Activated CD8-positive, alpha-beta memory T cell treated with anti-CD3 and anti-CD28 coated beads, Interleukin-2, amount 50 U/mL, for 24 hours (primary cell): ENCODE data around the gene PEX5L.

Experiments used
- DNase-seq: peaks from one replicate; pipeline ENCODE4 v3.0.0-alpha.2; 2020; ENCODE audit errors: extremely low read depth

PEX5L gene

DNA sequence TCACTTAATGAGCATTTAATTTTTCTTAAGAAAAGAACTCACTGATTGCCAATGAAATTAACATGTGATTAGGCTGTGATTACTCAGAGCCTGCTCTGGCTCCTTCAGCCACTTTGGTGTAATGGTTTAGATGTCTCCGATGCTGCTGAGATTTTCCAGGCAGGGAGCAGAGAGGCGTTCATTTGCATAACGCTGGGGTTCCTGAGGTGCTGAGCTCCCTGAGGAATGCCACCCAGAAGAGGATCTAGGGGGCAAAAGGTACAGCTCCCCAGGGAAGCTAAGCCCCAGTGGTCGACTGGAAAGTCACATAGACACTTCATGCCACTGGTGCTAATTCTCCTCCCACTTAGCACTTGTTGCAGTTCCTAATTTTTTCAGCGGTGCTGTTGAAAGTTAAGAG, 264.4 kb downstream of the PEX5L start:
- DNase-seq, result no peak

DNA sequence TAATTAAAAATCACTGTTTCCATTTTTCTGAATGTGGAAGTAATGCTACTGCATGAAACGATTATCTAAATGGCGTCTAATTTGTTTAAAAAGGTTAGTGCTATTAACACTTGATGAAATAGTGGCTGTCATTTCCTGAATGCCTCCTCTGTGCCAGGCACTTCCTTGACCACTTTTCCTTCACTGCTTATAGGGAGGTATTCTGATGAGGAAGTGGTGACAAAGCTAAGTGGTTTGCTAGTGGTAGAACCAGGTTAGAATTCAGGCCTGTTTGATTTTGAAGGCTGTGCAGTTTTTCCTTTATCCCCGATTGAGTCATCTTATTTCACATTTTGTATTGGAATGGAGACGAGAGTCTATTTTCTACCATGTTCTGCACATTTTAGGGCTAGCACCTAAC, 264.9 kb downstream of the PEX5L start:
- DNase-seq, result no peak

DNA sequence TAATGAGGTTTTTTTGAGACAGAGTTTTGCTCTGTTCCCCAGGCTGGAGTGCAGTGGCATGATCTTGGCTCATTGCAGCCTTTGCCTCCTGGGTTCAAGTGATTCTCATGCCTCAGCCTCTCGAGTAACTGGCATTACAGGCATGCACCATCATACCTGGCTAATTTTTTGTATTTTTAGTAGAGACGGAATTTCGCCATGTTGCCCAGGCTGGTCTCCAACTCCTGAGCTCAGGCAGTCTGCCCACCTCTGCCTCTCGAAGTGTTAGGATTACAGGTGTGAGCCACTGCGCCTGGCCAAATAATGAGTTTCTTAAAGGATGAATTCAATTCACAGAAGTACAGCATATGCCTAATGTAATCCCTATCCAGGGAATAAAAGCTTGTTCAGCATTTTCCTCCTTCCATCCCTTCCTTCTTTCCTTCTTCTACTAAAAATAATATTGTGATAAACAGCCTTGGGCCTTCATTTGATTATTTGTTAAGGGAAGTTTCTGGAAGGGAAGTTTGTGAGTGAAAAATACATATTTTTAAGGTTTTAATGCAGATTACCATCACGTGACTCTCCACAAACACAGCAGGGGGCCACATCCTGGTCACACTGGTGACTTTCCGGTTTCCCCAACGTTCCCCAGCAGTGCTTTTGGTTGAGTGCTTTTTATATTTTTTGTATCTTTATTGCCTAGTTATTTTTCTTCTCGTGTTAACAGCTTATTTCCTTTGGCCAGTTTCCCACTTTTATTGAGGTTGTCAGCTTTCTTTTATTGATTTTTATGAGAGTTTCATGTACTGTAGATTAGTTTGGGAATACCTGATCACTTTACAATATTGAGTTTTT, 267.1 kb downstream of the PEX5L start:
- no peak for DNase-seq

- DNase-seq, result no peak
Measured at GRCh38 chr3:179768080-179768479, 268.7 kb downstream of the PEX5L start.

DNA sequence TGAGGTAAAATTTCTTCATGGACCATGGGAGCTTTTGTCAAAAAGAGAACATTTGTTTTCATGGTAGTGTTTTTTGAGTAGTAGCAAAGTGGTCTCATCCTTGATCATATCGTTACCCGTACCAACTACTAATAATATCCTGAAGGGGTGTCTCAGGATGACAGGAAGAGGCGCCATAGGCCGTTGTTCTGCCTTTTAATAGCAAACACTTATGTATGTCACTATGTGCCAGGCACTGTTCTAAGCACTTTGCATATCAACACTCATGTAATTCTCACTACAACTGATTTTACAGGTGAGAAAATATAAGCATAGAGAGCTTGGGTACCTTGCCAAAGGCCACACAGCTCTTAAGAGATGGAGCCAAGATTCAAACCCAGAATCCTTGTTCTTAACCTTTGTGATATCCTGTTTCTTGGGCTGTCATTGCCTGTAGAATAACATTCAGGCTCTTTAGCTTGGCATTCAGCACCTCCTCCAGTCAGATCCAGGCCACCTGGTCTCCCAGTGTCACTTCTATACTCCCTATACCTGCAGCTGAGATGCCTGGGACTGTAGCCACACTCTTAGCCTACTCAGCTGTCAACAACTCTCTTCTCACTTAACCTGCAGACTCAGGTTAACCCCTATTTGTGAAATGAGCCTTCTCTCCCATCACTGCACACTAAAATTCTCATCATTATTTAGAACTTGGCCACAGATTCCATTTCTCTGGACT, 270.2 kb downstream of the PEX5L start:
- DNase-seq, result no peak

- DNase-seq, result no peak
Measured at GRCh38 chr3:179765396-179765795, 271.3 kb downstream of the PEX5L start.

DNA sequence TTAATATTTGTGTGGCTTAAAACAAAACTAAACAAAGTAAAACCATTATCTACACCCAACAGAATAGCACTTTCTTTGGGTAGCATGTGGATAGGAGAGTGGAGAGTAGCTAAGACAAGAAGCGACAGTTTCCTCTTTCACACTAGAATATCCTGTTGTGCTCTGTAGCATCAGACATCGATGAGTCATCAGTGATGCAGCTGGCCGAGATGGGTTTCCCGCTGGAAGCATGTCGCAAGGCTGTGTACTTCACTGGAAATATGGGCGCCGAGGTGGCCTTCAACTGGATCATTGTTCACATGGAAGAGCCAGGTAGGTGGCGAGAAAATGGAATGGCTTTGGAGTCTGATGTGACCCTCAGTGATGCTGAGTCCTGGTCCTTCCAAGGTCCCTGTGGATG, 275.8 kb downstream of the PEX5L start:
- no peak for DNase-seq

DNA sequence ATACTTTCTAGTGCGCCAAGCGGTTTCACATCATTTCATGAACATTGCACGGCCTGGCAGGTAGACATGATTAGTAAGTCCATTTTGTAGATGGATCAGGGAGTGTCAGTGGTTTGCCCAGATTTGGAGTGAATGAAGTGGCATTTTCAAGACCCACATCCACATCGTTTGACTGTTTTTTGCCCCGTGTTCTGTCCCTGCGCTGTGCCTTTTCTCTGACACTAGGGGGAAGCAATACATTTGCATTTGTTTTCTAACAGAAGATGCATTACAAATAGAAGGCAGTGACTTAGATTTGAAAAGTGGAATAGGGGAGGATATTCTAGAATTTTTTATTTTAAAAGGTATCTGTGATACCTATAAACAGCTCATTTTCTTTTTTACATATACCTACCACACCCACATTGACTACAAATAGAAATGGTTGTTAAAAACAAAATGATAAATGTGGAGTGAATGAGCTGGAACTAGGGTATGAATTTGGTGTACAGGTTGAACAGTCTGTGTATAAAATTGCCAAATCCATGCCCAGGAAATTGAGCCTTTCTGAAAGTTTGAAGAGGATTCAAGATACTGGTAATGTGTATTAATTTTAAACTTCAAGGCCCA, 285.9 kb downstream of the PEX5L start:
- no peak for DNase-seq

DNA sequence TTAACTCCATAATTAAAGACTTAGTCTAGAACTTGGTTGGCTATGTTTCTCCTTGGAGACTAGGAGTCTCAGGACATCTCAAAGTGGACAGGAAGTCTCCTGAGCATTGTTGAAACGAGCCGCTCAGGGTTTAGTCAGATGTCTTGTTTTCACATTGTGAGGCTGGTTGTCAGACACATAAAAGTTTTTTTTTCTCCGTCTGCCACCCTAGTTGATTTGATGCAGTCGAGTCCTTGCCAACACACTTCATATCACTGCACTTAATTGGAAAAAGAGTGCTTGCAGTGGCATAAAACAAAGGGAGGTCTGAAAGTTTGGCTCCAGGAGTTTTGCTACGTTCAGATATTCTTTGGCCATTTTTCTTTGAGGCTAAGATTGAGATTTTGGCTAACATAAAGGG, 291.0 kb downstream of the PEX5L start:
- DNase-seq, result no peak

DNA sequence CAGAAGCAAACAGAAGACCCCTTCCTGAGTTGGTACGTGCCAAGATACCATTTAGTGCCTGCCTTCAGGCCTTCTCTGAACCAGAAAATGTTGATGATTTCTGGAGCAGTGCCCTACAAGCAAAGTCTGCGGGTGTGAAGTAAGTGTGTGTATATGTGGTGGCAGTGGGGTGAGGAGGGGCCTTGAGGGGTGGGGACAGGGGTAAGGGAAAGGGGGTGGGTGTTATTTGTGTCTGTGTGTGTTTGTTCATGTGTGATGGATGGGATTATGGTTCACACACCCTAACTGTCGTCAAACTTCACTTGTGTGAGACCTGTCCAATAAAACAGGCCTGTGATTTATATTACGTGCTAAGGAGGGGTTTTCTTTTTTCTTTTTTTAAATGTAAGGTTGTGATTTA, 291.7 kb downstream of the PEX5L start:
- no peak for DNase-seq
